ENCODE results near the gene MELTF.
"Not testable (repeated sequence)": the region's sequence is repeated elsewhere in the genome, so short reads cannot be mapped to it uniquely, and the experiment has no call there.

The MELTF gene

DNA sequence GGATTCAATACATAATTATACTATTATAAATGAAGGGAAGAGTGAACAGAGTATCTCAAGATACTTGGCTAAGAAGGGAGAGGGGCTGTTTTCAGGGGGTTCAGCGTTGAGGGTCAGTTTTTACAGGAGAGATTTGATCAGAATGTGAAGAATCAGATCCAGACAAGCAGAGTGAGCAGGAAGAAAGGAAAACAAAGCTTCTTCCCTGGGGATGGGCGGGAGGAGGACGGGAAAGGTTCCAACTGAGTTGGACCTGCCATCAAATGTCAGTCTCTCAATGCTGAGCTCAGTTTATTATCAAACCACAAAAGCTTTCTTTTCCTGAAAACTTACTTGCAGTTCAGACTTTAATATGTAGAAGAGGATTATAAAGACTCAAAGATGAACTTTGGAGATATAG, 6.0 kb upstream of the MELTF start:
- Histone ChIP-seq H3K36me3 (ENCODE audit: insufficient read depth, low read length) (peaks cover 14% of the 10 kb centered on the region), H3K4me2 (ENCODE audit: low read length) (no peak overlapping the region), H3K9ac (ENCODE audit: low read depth, low read length) (no peak overlapping the region), H3K4me1 (ENCODE audit: control insufficient read depth, insufficient read depth, low read length) (peaks cover 15% of the 10 kb centered on the region), H3K27me3 (ENCODE audit: control insufficient read depth, insufficient read depth, low read length) (no peaks in the 10 kb centered on the region), H3K9me3 (replicated peaks; ENCODE audit: low read length) (no peaks in the 10 kb centered on the region), H3K4me3 (ENCODE audit: low read length) (no peak overlapping the region)

DNA sequence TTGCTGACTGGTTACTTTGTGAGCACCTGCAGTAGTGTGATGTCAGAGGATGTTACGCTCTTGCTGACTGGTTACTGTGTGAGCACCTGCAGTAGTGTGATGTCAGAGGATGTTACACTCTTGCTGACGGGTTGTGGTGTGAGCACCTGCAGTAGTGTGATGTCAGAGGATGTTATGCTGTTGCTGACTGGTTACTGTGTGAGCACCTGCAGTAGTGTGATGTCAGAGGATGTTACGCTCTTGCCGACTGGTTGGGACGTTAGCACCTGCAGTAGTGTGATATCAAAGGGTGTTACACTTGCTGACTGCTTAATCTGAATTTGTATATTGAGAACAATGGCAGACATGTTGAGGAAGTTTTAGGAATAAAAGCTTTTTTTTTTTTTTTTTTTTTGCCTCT, 5.2 kb upstream of the MELTF start:
- not testable (repeated sequence) for H3K9me3 ChIP-seq (replicated peaks; ENCODE audit: low read length); H3K4me2 ChIP-seq (ENCODE audit: low read length); H3K27me3 ChIP-seq (ENCODE audit: control insufficient read depth, insufficient read depth, low read length); H3K9ac ChIP-seq (ENCODE audit: low read depth, low read length); H3K36me3 ChIP-seq (ENCODE audit: insufficient read depth, low read length); H3K4me3 ChIP-seq (ENCODE audit: low read length)
- H3K4me1 ChIP-seq (ENCODE audit: control insufficient read depth, insufficient read depth, low read length): peaks cover 20% of the 10 kb centered on the region

DNA sequence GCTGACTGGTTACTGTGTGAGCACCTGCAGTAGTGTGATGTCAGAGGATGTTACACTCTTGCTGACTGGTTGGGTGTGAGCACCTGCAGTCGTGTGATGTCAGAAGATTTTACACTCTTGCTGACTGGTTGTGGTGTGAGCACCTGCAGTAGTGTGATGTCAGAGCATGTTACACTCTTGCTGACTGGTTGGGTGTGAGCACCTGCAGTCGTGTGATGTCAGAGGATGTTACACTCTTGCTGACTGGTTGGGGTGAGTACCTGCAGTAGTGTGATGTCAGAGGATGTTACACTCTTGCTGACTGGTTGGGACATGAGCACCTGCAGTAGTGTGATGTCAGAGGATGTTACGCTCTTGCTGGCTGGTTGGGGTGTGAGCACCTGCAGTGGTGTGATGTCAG, 4.1 kb upstream of the MELTF start:
- H3K4me3 ChIP-seq (ENCODE audit: low read length); H3K9ac ChIP-seq (ENCODE audit: low read depth, low read length); H3K9me3 ChIP-seq (replicated peaks; ENCODE audit: low read length): not testable (repeated sequence)

DNA sequence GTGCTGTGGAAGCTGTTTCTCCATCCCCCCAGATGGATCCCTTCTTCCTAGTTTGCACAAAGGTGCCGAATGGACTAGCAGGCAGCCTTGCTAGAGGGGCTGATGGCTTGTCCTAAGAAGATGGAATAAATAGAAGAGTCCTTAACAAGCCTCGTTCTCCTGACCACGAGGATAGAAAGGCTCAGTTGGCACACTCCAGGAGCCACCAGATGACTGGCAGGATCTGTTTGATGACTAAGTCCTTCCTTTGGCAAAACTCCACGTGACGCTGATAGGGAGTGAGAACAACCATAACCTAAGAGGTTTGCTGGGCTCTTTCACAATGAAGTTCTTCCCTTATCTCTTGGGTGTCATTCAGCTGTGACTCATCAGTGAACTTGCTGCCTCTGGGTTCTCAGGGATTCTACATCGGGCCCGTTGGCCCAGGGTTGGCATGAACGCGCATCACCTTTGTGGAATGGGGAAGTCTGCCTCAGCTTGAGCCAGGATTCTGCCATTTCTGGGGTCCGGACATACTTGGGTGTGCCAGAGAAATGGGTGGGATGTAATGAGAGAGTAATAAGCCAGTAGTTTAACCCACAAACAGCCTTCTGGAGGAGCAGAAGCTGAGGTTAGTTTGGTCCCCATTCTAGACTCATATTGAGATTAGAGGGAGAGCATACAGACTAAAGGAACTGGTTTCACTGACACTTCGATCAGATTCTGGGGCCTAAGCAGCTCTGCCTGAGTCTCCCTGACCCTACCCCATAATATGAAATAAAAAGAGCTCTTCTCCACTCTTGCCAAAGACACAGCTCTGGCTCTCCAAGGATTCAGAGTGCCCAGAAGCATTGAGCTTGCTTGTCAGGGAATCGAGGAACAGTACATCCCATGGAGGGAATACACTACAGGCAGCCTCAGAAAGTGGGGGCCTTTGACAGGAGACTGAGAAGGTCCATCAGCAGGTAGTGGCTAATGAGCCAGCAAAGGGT, 2.0 kb upstream of the MELTF start:
- peak overlapping the region; percentile 11 for H3K9ac ChIP-seq (ENCODE audit: low read depth, low read length)
- no peaks in the 10 kb centered on the region for H3K9me3 ChIP-seq (replicated peaks; ENCODE audit: low read length)
- H3K36me3 ChIP-seq (ENCODE audit: insufficient read depth, low read length): no peaks in the 10 kb centered on the region
- no peak overlapping the region for H3K4me3 ChIP-seq (ENCODE audit: low read length)
- H3K27me3 ChIP-seq (ENCODE audit: control insufficient read depth, insufficient read depth, low read length): no peaks in the 10 kb centered on the region
- H3K4me2 ChIP-seq (ENCODE audit: low read length): peak overlapping the region; percentile 2
- peaks cover 27% of the 10 kb centered on the region for H3K4me1 ChIP-seq (ENCODE audit: control insufficient read depth, insufficient read depth, low read length)

More for the DNA sequence above, 4.1 kb upstream of the MELTF start:
- not testable (repeated sequence) for H3K27me3 ChIP-seq (ENCODE audit: control insufficient read depth, insufficient read depth, low read length); H3K4me2 ChIP-seq (ENCODE audit: low read length); H3K36me3 ChIP-seq (ENCODE audit: insufficient read depth, low read length)
- H3K4me1 ChIP-seq (ENCODE audit: control insufficient read depth, insufficient read depth, low read length): peaks cover 27% of the 10 kb centered on the region

DNA sequence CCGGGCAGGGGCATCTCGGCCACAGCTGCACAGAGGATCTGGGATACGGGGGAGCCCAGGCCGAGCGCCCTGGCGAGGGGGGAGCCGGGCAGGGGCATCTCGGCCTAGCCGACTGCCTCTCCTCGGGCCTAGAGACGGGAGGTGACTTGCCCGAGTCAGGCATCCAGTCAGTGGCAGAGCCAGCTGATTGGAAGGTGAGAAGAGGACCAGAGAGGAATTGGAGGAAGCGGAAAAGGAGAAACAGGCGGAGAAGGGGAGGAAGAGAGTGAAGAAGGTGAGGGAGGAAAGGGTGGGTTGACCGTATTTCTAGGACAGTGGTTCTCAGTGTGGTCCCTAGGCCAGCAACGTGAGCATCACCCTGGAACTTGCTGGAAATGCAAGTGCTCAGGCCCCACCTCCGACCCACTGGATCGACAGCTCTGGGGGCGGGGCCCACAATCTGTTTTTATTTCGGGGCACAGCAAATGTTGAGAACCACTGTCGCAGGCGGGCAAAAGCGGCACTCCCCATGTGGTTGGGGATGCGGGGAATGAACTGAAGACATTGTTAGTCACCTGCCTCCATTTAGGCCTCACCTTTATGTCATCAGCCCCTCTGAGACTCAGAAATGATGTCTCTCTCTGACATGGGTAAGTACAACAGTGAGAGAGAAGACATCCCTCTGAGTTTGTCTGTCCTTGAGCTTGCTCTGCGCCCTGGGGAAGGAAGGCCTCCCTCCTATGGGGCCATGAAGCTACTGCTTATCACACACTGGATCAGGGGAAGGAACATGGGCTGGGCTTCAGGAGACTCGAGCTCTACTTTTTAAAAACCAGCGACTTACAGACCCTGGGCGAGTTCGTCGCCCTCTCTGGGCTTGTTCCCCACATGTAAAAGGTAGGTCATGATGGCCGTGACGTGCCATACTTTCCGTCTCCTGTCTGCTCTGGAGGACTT, 1.0 kb upstream of the MELTF start:
- no peaks in the 10 kb centered on the region for H3K36me3 ChIP-seq (ENCODE audit: insufficient read depth, low read length)
- no peak overlapping the region for H3K4me2 ChIP-seq (ENCODE audit: low read length)
- H3K9ac ChIP-seq (ENCODE audit: low read depth, low read length): no peak overlapping the region
- no peaks in the 10 kb centered on the region for H3K27me3 ChIP-seq (ENCODE audit: control insufficient read depth, insufficient read depth, low read length)
- no peak overlapping the region for H3K4me3 ChIP-seq (ENCODE audit: low read length)
- peaks cover 27% of the 10 kb centered on the region for H3K4me1 ChIP-seq (ENCODE audit: control insufficient read depth, insufficient read depth, low read length)
- no peaks in the 10 kb centered on the region for H3K9me3 ChIP-seq (replicated peaks; ENCODE audit: low read length)

DNA sequence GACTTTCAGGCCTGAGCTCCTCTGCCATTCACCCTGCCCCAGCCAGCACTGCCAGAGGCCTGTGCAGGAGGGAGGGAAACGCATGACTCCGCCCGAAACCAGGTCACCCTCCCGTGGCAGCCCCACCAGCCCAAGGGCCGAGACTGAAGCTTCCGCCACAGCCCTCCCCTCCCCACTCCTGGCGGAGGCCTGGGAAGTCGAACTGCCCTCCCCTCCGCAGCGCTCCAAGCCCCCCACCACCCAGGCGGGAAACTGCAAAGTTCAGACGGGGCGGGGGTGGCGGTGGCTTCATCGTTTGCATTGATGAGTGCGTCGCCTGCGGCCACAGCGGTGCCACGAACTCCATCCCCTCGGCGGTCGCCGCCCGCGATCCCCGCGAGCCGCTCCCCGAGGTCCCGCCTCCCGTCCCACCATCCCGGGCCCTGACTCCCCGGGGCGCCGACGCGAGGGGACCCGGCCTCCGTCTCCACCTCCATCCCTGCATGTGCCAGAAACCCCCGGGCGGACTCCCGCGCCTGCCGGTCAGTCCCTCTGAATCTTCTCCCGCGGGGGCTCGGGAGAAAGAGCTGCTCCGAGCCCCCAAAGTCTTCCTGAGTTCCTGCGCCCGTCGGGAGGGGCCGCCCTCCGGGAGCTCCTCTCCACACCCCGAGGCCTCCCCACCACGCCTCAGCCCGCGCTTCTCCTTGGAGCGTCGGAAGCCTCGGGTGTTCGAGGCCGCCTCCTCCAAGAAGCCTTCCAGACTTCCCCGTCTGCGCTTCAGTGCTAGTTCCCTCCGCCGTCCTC, 698 bp downstream of the MELTF start:
- H3K36me3 ChIP-seq (ENCODE audit: insufficient read depth, low read length): no peaks in the 10 kb centered on the region
- H3K9ac ChIP-seq (ENCODE audit: low read depth, low read length): peak overlapping the region; percentile 51
- H3K9me3 ChIP-seq (replicated peaks; ENCODE audit: low read length): no peaks in the 10 kb centered on the region
- H3K4me2 ChIP-seq (ENCODE audit: low read length): peak overlapping the region; percentile 80
- H3K4me3 ChIP-seq (ENCODE audit: low read length): peak overlapping the region; percentile 67
- peaks cover 27% of the 10 kb centered on the region for H3K4me1 ChIP-seq (ENCODE audit: control insufficient read depth, insufficient read depth, low read length)
- no peaks in the 10 kb centered on the region for H3K27me3 ChIP-seq (ENCODE audit: control insufficient read depth, insufficient read depth, low read length)

DNA sequence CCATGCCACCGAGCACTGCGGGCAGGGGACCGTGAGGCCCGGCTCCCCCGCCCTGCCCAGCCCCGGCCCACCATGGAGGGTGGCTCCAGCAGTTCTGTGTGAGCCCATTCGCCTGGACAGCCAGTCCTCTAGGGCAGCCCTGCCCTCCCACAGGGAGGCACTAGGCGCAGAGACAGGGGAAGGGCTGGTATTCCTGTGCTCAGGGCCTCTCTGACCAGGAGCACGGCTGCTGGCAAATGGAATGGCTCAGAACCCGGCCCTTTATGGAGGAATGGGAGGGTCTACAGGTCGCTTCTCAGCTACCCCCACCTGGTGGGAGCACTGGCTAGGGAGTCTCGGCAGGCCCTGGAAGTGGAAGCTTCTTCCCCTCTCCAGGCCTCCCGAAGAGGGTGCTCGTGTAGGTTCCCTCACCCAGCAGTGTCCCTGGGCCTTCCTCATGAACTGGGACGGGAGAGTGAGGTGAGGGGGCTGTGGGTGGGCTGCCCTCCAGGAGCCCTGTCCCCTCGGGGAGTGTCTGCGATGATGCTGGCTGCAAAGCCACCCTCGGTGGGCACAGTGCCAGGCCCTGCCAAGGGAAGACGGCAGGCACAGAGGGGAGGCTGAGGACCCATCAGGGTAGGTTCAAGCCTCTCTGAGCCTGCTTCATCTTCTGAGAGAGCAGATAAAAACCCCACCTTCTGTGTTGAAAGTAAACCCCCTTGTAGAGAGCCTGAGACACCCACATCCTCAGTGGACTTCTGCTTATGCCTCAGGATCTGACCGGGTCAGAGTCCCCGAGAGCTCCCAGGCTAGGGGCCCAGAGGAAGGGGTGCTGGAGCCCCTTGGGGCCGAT, 1.5 kb downstream of the MELTF start:
- Histone ChIP-seq H3K4me3 (ENCODE audit: low read length) (no peak overlapping the region), H3K9me3 (replicated peaks; ENCODE audit: low read length) (no peaks in the 10 kb centered on the region)

DNA sequence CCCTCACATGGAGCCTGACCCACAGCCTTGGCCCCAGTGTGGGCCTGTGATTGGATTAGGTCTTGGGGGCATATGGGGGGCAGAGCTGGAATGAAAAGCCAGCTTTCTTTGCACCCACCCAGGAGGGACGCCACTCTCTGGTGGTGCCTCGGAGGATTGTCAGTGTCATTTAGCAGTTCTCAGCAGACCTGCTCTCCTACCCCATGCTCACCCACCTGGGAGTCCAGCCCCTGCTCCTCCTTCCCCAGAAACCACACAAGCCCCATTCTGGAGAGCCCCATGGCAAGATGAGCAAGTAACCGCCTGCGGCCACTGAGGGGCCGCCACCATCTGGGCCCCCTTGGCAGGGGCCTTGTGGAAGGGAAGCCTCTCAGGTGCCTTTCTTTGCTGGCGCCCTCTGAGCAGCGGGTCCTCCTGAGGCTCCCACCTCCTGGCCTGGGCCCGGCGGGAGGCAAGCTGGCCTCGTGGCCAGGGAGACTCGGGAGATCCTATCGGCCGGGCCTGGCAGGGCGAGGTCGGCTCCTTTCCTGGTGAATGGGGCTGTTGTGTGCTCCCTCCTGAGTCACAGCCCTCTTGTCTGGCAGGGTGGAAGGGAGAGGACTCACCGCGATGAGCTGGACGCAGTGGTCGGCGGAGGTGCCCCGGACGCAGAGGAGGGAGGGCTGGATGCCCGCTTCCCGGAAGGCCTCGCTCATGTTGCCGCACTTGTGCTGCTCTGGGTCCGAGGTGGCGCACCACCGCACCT, 2.3 kb downstream of the MELTF start:
- Histone ChIP-seq H3K9me3 (replicated peaks; ENCODE audit: low read length) (no peaks in the 10 kb centered on the region), H3K27me3 (ENCODE audit: control insufficient read depth, insufficient read depth, low read length) (peaks cover 15% of the 10 kb centered on the region), H3K4me1 (ENCODE audit: control insufficient read depth, insufficient read depth, low read length) (peaks cover 27% of the 10 kb centered on the region)

More for the DNA sequence above, 1.5 kb downstream of the MELTF start:
- no peaks in the 10 kb centered on the region for H3K36me3 ChIP-seq (ENCODE audit: insufficient read depth, low read length)
- H3K4me1 ChIP-seq (ENCODE audit: control insufficient read depth, insufficient read depth, low read length): peaks cover 27% of the 10 kb centered on the region
- no peak overlapping the region for H3K9ac ChIP-seq (ENCODE audit: low read depth, low read length)
- H3K27me3 ChIP-seq (ENCODE audit: control insufficient read depth, insufficient read depth, low read length): peaks cover 8% of the 10 kb centered on the region
- no peak overlapping the region for H3K4me2 ChIP-seq (ENCODE audit: low read length)

DNA sequence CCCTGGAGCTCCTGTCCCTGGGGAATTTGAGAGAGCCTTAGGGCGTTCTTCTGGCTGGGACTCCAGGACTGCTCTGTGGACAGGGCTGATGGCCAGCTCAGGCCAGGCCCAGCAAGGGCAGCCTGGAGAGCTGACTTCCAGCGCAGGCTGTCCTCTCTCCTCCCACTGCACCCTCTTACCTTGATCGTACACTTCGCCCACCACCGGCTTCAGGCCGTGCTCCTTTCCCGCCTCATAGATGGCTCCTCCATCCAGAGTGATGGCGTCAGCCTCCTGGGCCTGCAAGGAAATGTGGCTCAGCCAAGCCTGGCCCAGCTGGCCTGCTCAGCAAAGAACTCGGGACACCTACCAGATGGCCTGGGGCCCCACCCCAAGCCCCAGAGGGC, 3.1 kb downstream of the MELTF start:
- Histone ChIP-seq H3K9ac (ENCODE audit: low read depth, low read length) (no peak overlapping the region), H3K9me3 (replicated peaks; ENCODE audit: low read length) (no peaks in the 10 kb centered on the region), H3K27me3 (ENCODE audit: control insufficient read depth, insufficient read depth, low read length) (peaks cover 24% of the 10 kb centered on the region), H3K36me3 (ENCODE audit: insufficient read depth, low read length) (no peaks in the 10 kb centered on the region), H3K4me2 (ENCODE audit: low read length) (no peak overlapping the region), H3K4me3 (ENCODE audit: low read length) (no peak overlapping the region), H3K4me1 (ENCODE audit: control insufficient read depth, insufficient read depth, low read length) (peaks cover 21% of the 10 kb centered on the region)

More for the DNA sequence above, 2.3 kb downstream of the MELTF start:
- H3K4me3 ChIP-seq (ENCODE audit: low read length): no peak overlapping the region
- H3K4me2 ChIP-seq (ENCODE audit: low read length): no peak overlapping the region
- no peak overlapping the region for H3K9ac ChIP-seq (ENCODE audit: low read depth, low read length)
- no peaks in the 10 kb centered on the region for H3K36me3 ChIP-seq (ENCODE audit: insufficient read depth, low read length)

All from skeletal muscle satellite cell (primary cell).